Nephron (organoid): ENCODE results near the gene ASF1A.

Experiments used
- H3K27ac Mint-ChIP-seq, 3 experiments: 2 replicates each; pipeline ENCODE4 v1.8.0; 2020; ENCODE audit warnings: mixed read lengths in 3 of 3, mild to moderate bottlenecking in 2 of 3, moderate library complexity in 1 of 3
- H3K27me3 Mint-ChIP-seq: 2 replicates; pipeline ENCODE4 v1.8.0; 2021; ENCODE audit warnings: low read depth, mild to moderate bottlenecking, moderate library complexity, mixed read lengths
- H3K36me3 Mint-ChIP-seq: 2 replicates; pipeline ENCODE4 v1.8.0; 2020; ENCODE audit warnings: low read depth, mixed read lengths
- H3K4me1 Mint-ChIP-seq: 2 replicates; pipeline ENCODE4 v1.8.0; 2020; ENCODE audit warnings: mixed read lengths
- H3K4me3 Mint-ChIP-seq, 3 experiments: 2 replicates each; pipeline ENCODE4 v1.8.0; 2020; ENCODE audit warnings: mild to moderate bottlenecking in 3 of 3, mixed read lengths in 3 of 3, moderate library complexity in 2 of 3
- H3K9me3 Mint-ChIP-seq: 2 replicates; pipeline ENCODE4 v1.8.0; 2020; ENCODE audit warnings: mixed read lengths
- CTCF ChIP-seq, 3 experiments: fragments of 200-600 bp; sonication (generic); IDR thresholded peaks; one replicate each; pipeline ENCODE4 v1.5.0; 2021; ENCODE audit warnings: antibody characterized with exemption in 3 of 3; ENCODE audit not compliant: unreplicated experiment in 3 of 3

The ASF1A gene

GRCh38 chr6:118882314-118882905 is 11.5 kb upstream of the ASF1A start:
- Mint-ChIP-seq H3K4me1 (no peaks in the 10 kb centered on the region), H3K27me3 (no peaks in the 10 kb centered on the region), H3K36me3 (no peaks in the 10 kb centered on the region), H3K4me3 (no peak overlapping the region), H3K9me3 (no peaks in the 10 kb centered on the region), H3K27ac (no peak overlapping the region)
- TF ChIP-seq CTCF (IDR thresholded peaks at IDR 0.05; ENCODE audit: unreplicated experiment in 3 of 3), result no peak

GRCh38 chr6:118886641-118887040 is 7.3 kb upstream of the ASF1A start:
- no peak overlapping the region for H3K27ac Mint-ChIP-seq
- TF ChIP-seq CTCF (IDR thresholded peaks at IDR 0.05; ENCODE audit: unreplicated experiment in 3 of 3), result no peak

GRCh38 chr6:118889163-118889562 is 4.8 kb upstream of the ASF1A start:
- H3K27ac Mint-ChIP-seq, result peak overlapping the region in 1 of 3 experiments; percentile 24
- H3K4me3 Mint-ChIP-seq, result no peak overlapping the region
- no peak for TF ChIP-seq CTCF (IDR thresholded peaks at IDR 0.05; ENCODE audit: unreplicated experiment in 3 of 3)
- no peaks in the 10 kb centered on the region for H3K27me3 Mint-ChIP-seq
- peaks cover 25% of the 10 kb centered on the region for H3K4me1 Mint-ChIP-seq
- no peaks in the 10 kb centered on the region for H3K9me3 Mint-ChIP-seq
- H3K36me3 Mint-ChIP-seq, result peaks cover 4% of the 10 kb centered on the region

More at GRCh38 chr6:118886641-118887040, 7.3 kb upstream of the ASF1A start:
- Mint-ChIP-seq H3K4me1 (peaks cover 7% of the 10 kb centered on the region), H3K9me3 (no peaks in the 10 kb centered on the region), H3K4me3 (no peak overlapping the region), H3K36me3 (peaks cover 4% of the 10 kb centered on the region), H3K27me3 (no peaks in the 10 kb centered on the region)

DNA sequence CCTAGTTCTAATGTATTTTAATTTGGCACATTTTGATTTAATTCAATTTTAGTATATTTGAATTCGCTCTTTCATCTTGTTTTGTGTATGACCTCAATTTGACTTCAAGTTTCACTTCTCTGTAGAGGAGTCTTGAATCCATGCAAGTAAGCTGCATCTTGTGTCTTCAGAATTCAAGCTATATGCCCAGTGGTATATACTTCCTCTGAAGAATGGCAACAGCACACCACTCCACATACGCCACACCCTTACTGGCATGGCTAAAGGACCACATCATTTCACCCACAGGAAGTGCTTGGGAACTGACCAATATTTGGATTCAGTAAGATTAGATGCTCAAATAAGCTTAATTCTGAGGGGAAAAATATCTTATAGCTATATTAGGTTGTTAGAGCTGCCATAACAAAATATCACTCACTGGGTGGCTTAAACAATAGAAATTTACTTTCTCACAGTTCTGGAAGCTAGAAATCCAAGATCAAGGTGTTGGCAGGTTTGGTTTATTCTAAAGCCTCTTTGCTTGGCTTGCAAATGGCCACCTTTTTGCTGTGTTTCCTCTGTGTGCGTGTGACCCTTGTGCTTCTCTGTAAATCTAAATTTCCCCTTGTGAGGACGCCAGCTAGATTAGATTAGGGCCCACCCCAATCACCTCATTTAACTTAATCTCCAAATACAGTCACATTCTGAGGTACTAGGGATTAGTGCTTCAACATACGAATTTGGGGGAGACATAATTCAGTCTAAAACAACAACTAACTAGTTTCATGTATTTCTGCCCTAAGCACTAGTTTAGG is 2.8 kb upstream of the ASF1A start:
- H3K36me3 Mint-ChIP-seq, result peaks cover 4% of the 10 kb centered on the region
- TF ChIP-seq CTCF (IDR thresholded peaks at IDR 0.05; ENCODE audit: unreplicated experiment in 3 of 3), result no peak

DNA sequence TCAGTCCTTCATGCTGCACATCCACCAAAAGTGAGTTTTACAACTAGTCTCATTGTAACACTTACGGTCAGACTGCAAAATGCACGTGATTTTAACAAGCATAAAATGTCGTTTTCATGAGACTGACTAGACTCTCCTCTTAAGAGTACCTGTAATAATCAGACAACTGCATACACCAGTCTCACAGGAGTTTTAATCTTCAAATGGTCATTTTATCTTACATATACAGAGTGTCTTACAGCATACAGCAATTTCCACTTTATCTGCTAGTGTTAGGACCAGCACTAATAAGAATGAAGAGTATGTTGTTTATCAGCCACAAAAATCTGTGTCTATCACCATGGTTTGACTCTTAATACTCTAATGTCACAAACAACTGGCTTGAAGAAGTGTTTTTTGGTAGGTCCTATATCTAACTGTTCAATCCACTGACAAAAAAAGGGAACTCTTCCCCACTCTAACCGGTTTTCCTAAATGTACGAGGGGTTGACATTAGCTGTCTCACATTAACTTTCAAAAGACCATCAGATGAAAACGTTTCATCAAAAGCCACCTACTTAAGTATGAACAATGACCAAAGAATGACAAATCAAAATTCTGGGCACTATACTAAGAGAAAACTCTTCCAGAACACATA is 1.5 kb upstream of the ASF1A start:
- Mint-ChIP-seq H3K27ac (peak overlapping the region; percentile 99 to 100 (median 100)), H3K36me3 (peaks cover 4% of the 10 kb centered on the region), H3K9me3 (no peaks in the 10 kb centered on the region), H3K4me3 (peak overlapping the region; percentile 95 to 98 (median 96)), H3K27me3 (no peaks in the 10 kb centered on the region), H3K4me1 (peaks cover 32% of the 10 kb centered on the region)
- TF ChIP-seq CTCF (IDR thresholded peaks at IDR 0.05; ENCODE audit: unreplicated experiment in 3 of 3), result no peak

More for the DNA sequence above, 2.8 kb upstream of the ASF1A start:
- no peaks in the 10 kb centered on the region for H3K27me3 Mint-ChIP-seq
- peak overlapping the region; percentile 99 to 100 (median 100) for H3K27ac Mint-ChIP-seq
- no peaks in the 10 kb centered on the region for H3K9me3 Mint-ChIP-seq
- peak overlapping the region in 1 of 3 experiments; percentile 98 for H3K4me3 Mint-ChIP-seq
- peaks cover 29% of the 10 kb centered on the region for H3K4me1 Mint-ChIP-seq
